ENCODE data around the gene RABGAP1L.
A peak's percentile ranks its signal among the peaks of the same experiment; 100 is the strongest.

The RABGAP1L gene

GRCh38 chr1:174976436-174977108, 817.3 kb downstream of the RABGAP1L start:
- CTCF ChIA-PET, result interaction anchor here (0.9 to 1.7 kb wide), 7 partner anchors 9 to 22 kb away, joined by 3 to 7 read pairs (median 4); no protein-coding TSS in a partner anchor
- TF ChIP-seq CTCF (IDR thresholded peaks at IDR 0.05; ENCODE audit: control extremely low read depth, extremely low read depth, low read depth, missing control alignments), result no peak
- no peak for DNase-seq (ENCODE audit: extremely low spot score)
- POLR2A ChIA-PET, result no interaction called here

GRCh38 chr1:174982971-174983689, 823.8 kb downstream of the RABGAP1L start:
- CTCF ChIA-PET, result interaction anchor here (0.8 to 6.9 kb wide), 17 partner anchors 8 to 721 kb away, joined by 3 to 58 read pairs (median 4); partner anchors contain the start of gene CACYBP
- DNase-seq (ENCODE audit: extremely low spot score), result no peak
- POLR2A ChIA-PET, result no interaction called here

GRCh38 chr1:174984952-174985351, 825.6 kb downstream of the RABGAP1L start:
- ChIA-PET POLR2A (no interaction called here), CTCF (interaction anchor here (1.3 to 6.9 kb wide), 5 partner anchors 8 to 216 kb away, joined by 3 to 58 read pairs (median 4); partner anchors contain the start of gene CACYBP)
- no peak for DNase-seq (ENCODE audit: extremely low spot score)
- no peak for TF ChIP-seq CTCF (IDR thresholded peaks at IDR 0.05; ENCODE audit: control extremely low read depth, extremely low read depth, low read depth, missing control alignments)

More at GRCh38 chr1:174982971-174983689, 823.8 kb downstream of the RABGAP1L start:
- TF ChIP-seq CTCF (IDR thresholded peaks at IDR 0.05; ENCODE audit: control extremely low read depth, extremely low read depth, low read depth, missing control alignments), result peak; percentile 47

GRCh38 chr1:174988539-174988938, 829.2 kb downstream of the RABGAP1L start:
- TF ChIP-seq CTCF (IDR thresholded peaks at IDR 0.05; ENCODE audit: control extremely low read depth, extremely low read depth, low read depth, missing control alignments), result no peak
- no peak for DNase-seq (ENCODE audit: extremely low spot score)
- ChIA-PET CTCF (interaction anchor here (0.6 to 3.0 kb wide), 5 partner anchors 10 to 20 kb away, joined by 3 to 18 read pairs (median 4); partner anchors contain the start of gene CACYBP), POLR2A (no interaction called here)

- CTCF ChIA-PET, result interaction anchor here (0.6 to 3.0 kb wide), 6 partner anchors 10 to 218 kb away, joined by 3 to 18 read pairs (median 4); partner anchors contain the start of gene CACYBP
- DNase-seq (ENCODE audit: extremely low spot score), result no peak
- no peak for TF ChIP-seq CTCF (IDR thresholded peaks at IDR 0.05; ENCODE audit: control extremely low read depth, extremely low read depth, low read depth, missing control alignments)
- POLR2A ChIA-PET, result no interaction called here
Measured at GRCh38 chr1:174988986-174989385, 829.7 kb downstream of the RABGAP1L start.

- ChIA-PET POLR2A (no interaction called here), CTCF (interaction anchor here (1.0 to 3.0 kb wide), 7 partner anchors 9 to 219 kb away, joined by 3 to 18 read pairs (median 3); partner anchors contain the start of gene CACYBP)
- no peak for TF ChIP-seq CTCF (IDR thresholded peaks at IDR 0.05; ENCODE audit: control extremely low read depth, extremely low read depth, low read depth, missing control alignments)
- no peak for DNase-seq (ENCODE audit: extremely low spot score)
Measured at GRCh38 chr1:174989536-174990220, 830.4 kb downstream of the RABGAP1L start.
